Cerebellar cortex (tissue), 1 donor: ENCODE data around the gene GNB1L.

ENCODE experiments used
- DNase-seq: peaks from one replicate; pipeline ENCODE4 v3.0.0-alpha.2; 2015; ENCODE audit warnings: low spot score

GNB1L gene

DNA sequence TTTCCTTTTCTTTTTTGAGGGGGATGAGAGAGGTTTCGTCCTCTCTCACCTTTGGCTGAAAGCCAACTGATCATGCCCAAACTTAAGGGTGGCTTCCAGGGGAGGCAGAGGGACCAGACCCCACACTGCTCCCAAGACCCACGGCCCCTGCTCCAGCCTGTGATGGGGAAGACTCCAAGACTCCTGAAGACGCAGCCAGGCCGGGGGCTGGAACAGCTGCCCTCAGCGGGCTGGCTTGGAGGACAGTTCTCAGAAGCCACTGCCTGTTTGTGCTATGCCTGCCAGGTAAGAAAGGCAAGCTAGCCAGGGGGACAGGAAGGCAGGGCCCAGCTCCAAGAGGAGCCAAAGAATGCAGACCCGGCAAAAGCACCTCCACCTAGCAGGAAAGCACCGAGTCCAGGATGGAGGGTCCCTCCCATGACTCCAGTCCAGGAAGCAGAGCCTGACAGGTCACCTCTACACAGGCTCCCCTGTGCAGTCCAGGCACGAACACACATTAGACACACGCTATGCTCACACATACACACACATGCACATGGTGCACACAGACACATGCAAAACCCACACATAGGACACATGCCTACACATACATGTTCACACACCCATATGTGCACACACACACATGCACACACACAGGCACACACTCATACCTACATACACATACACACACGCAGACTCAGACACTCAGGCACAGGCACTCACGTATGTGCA is 31.3 kb downstream of the GNB1L start:
- no peak for DNase-seq

DNA sequence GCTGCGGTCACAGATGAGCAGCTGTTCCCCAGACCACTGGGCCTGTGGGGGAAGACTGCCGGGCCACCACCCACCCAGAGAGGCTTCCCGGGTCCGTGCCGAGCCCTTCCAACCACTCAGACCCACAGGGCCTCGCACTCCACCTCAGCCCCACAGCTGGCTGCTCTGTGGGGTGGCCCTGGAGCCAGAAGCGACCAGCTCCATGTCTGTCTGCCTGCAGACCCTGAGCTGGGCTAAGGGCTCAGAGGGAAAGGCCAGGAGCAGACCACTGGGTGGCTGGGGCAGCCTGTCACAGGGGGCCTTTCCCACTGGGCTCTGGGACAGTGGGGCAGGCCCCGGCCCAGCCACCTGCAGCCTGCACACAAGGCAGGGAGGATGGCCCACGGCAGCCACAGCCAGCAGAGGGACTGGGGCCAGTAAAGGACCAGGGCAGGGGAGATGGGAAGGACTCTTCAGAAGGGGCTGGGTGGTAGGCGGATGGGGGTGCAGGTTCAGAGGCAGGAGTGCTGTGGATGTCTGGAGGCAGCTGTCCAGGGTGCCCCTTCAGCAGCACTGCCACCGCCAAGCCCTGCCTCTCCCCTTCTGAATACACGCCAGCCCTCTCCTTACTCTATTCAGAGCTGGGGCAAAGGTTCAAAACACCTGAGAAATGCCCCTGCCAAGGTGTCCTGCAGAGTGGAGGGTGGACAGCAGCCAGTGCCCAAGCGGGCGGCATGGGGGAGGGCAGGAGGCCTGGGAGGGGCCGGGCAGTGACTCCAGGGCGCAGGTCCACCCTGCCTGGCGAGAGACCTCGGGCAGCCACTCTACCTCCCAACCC is 32.2 kb downstream of the GNB1L start:
- no peak for DNase-seq

DNA sequence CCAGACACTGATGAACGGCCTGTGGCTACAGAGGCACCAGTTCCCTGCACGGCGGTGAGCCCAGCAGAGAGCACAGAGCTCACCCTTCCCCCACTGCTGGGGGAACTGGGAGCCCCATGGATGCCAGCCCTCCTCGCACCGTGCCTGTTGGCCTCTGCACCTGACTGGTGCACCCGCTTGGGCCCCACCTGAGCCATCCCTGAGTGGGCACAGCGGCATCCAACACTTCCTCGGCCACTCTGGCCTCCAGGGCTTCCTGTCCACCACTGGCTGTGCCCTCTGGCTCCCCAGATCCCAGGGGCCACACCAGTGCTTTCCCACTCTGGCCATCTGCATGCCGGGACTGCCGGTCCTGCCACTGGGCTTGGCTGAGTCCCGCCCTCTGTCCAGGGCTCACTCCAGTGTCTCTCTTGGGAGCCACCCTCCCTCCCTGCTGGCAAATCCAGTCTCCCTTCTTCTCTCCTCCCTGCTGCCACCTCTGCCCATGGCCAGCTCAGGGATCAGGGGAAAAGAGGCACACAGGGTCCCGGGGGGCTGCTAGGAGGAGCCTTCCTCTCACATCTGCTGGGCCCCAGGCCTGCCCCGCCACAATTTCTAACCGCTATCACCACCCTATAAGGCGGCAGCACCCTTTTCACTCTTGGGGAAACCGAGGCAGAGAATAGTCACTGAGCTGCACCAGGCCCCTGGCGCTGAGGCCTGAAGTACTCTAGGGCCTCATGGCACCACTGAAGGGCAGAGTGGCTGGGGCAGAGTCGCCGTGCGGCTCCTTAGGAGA is 33.0 kb downstream of the GNB1L start:
- DNase-seq = no peak

DNA sequence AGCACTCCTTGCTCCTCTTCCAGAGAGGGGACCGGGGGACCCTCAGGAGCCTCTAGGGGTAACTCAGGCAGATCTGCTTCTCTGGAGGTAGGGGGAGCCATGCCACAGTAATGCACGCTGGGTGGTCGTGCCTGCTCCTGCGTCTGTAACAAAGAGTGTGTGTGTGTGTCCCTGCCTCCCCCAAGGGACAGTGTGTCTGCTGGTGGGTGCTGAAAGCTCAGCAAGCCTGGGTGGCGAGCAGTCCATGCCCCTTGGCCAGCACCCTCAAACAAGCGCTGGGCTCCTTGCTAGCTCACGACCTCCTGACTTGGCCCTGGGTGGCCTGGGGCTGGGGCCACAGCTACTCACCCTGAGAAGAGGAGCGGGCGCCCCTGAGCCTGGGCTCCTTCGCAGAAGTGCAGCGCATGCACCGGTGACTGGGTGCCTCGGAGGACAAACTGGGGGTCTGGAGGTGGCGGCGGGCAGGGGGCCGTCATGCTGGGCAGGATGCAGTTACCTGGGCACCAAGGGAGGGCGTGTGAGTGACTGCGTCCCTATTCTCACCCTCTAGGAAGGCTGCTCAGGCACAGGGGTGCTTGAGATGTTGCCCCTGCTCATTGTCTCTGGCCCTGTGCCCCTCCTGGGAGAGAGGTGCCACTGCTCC is 33.7 kb downstream of the GNB1L start:
- DNase-seq = no peak

DNA sequence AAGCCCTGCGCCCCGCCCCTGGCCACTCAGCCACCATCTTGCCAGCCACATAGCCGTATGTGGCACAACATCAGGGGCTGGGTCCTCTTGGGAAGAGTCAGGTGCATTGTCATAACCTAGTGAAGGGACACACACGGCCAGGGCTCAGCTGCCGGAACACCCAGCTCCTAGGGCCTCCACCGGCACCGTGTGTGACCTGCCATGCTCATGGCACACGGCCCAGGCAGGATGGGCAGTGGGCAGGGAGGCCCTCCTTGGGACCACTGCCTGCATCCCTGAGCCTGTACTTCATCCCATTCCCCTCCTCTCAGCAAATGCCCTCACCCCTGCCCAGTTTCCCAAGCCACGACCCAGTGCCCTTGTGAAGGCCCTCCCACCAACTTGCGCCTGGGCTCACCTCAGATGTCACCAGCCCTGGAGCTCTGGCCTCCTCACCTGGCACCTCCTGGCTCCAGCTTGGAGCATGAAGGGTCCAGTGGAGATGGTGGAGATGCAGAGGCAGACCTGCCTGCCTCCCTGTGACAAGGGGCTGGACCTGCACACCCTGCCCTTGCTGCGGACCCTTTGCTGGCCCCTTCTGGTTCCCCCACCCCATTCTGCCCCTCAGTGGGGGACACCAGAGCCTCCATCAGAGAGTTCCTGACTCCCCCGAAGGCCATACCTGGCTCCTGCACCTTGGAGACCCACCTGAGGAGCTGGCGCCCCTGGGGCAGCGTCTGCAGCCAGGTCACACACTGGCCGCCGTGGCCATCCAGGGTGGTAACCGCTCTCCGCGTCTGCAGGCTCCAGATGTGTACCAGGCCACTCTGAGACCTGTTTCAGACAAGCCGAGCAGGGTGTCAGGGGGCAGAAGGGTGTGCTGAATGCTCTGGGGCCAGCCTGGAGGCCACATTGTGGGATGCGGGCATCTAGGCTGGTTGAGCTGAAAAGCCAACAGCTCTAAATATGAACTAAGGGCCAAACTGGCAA is 34.5 kb downstream of the GNB1L start:
- no peak for DNase-seq

DNA sequence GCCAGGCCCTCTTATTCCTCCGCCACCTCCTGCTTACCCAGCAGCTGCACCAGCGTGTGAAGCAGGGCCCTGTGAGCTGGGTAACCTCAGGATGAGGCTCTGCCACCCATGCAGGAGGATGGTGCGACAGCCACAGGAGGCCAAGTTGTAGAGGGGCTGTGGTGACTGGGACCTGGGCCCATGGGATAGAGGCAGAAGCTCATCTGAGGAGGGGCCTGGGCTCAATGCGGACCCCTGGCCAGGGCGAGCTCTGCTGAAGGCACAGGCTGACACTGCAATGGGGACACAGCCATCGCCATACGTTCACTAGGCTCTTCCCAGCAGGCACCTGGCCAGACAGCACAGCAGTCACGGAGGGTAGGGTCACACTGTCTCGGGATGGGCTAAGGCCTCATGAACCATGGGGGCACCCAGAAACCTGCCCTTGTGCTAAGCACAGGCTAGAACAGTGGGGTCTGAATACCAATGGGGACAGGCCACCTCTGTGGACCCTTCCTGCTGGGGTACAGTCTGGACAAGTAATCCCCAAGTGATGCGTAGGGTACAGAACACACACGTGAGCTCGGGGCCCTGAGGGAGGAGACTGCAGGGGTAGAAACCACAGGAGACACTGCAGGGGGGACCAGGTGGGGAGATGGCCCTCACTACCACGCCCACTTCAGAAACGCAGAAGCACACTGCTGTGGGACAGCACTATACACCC is 35.3 kb downstream of the GNB1L start:
- no peak for DNase-seq

DNA sequence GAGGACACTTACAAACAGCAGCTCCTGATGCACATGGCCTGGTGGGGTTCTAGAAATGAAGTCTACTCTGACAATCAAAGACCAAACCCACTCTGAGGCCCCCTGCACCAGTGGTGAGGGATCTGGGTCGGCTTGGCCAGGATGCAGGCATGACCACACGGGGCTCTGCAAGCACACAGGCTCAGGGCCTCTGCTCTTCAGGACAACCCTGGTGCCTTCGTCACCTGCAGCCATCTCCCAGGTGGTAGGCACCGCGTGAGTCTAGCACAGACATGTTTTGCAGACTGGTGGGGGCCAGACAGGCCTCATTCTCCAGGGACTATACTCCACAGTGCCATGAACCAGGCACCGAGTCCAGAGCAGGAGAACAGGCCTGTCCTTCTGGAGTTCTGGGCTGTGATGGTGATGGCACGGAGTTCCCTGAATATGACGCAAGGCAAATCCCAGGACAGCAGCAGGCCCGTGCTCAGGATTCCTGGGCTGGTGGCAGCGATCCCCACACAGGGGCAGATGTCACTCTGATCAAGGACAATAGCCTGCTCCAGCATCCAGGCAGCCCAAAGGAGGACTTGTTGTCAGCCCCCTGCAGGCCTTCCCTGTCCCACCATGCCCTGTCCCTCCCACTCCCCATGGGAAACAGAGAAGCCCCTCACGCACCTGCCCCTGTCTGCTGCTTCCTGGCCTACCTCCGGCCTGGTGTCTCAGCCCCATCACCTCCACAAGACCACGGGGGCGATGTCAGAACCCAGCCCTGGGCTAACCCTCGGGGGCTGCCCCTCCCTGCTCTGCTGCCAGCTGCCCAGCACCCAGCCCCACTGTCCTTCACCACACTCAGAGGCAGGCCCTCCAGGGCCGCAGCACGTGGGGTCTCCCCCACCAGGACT is 36.1 kb downstream of the GNB1L start:
- no peak for DNase-seq

DNA sequence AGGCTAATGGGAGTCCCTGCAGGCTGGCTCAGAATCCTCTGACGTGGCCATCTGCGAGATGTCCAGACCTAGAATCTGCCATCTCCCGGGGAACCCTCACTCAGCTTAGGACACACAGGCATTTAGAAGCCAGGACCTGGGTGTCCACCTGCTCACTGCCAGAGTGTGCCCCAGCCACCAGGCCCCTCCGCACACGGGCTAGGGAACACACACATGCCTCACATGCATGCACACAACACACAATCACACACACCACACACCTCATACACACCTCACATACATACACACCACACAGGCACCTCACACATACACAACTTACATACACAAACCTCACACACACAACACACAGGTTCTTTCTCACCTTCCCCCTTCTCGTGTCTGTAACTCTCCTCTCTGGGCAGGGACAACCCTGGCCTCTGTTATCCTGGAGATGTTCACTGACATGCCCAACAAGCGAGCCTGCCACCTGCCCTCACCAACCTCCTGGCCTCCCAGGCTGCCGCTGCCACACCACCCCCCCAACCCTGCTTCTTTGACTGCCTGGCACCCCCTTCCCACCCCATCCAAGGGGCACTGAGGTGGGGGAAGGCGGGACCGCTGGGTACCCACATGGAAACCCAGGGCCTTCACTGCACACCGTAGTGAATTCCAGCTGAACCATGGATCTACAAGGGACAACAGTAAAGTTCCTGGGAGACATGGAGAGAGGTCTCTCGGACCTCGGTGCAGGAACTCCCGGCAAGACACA is 38.1 kb downstream of the GNB1L start:
- DNase-seq = no peak

DNA sequence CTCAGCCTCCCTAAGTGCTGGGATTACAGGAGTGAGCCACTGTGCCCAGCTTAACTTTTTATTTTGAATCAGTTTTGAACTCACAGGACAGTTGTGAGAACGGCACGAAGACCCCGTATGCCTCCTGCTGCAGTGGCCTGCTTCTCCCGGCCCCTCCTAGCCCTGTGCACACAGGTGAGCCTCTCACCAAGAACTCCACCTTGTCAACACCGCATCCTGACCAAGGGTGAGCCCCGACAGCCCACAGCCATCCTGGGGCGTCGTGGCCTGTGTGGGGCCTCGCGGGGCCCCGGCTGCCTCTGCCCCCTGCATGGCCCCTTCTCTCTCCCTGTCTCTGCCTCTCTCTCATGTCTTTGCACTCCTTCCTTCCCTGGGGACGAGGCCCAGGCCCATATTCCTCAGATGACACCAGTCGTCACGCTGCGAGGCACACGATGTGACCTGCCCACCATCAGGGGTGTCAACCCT is 38.8 kb downstream of the GNB1L start:
- no peak for DNase-seq

DNA sequence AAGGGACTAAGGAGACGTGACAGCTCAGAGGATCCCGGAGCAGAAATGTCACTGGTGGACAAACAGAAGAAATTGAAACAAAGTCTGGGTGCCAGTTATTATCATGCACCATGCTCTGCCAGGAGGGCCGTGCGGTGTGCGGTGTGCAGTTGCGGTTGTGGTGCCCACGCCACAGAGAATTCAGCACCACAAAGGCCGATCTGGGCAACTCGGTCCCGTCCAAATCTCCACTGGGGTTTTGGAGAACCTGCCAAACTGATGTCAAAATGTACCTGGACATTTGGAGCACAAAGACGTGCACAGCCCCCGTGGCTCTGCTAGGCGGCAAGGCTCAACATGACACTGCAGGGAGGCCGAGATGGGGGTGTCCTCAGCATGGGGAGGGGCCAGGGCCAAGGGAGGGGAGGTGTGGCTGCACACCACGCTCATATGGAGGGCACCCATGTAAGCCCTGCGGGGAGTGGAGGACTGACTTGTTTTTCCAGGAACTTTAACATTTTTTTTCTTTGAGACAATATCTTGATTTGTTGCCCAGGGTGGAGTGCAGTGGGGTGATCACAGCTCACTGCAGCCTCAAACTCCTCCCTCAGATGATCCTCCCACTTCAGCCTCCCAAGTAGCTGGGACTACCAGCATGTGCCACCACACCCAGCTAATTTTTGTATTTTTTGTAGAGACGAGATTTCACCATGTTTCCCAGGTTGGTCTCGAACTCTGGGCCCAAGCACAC is 39.4 kb downstream of the GNB1L start:
- no peak for DNase-seq

DNA sequence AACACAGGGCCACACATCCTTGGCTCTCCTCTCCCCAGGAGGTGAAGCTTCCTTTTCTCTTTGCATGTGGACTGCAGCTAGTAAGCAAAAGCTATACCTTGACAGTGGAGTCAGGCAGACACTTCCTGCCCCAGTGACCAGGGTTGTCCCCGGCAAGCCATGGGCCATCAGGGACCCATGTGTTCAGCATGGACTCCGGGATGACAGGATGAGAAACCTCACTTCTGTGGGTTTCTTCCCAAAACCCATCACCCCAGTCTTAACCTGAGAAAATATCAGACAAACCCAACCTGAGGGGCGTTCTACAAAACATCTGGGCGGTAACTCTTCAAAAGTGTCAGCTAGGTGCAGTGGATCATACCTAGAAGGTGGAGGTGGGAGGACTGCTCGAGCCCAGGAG is 40.2 kb downstream of the GNB1L start:
- DNase-seq = no peak

DNA sequence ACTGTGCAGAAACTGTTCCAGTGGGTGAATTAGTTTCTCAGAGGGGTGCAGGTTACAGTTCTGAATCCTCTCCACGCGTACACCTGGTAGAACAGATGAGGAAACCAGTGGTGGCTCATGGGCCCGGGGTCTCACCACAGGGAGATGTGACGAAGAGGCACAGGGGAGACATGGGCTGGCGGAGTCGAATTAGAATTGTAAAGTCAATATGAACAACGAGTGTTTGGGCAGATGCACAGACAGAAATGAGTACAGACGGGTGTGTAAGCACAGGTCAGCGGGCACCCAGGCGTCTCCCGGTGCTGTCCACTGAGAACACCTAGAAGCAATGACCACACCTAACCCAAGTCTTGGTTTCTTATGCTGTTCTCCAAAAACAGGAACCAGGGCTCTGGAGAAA is 41.8 kb downstream of the GNB1L start:
- DNase-seq = no peak

DNA sequence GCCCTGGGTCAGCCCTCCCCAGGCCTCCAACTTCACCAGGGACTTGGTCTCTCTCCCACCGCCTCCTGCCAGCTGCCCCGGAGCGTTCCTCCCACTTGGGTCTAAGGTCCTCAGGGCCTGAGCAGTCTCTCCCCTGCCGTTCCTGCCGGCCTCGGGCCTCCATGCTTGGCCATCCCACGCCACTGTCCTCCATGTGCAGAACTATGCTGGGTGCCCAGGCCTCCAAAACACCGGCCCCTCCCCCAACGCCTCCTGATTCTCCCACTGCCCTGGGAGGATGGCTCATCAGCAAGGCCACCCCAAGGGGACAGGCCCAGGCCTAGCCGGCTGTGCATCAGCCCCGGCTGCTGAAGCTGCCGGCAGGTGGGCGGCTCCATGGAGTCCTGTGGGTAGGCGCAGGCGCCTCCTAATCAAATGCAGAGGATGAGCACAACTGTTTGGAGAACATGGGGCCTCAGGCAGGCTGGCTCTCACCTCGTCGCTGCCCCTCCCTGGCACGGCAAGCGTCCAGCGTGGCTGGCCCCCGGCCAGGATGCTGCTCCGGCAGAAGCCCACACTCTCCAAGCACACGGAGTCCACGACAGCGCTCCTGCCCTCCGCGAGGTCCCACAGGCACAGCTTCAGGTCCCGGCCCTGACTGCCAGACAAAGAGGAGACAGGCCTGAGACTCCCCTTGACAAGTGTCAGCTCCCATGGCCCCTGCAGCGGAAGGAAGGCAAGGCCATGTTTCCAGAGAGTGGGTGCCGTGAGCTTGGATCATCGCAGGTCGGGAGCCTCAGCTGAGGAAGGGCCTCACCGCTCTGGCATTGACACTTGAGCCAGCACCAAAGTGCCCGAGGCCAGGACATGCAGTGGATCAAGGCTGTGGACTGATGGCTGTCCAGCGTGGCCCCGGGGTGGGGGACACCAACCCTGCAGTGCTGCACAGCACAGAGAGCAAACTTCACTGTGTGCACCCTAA is 42.6 kb downstream of the GNB1L start:
- no peak for DNase-seq

DNA sequence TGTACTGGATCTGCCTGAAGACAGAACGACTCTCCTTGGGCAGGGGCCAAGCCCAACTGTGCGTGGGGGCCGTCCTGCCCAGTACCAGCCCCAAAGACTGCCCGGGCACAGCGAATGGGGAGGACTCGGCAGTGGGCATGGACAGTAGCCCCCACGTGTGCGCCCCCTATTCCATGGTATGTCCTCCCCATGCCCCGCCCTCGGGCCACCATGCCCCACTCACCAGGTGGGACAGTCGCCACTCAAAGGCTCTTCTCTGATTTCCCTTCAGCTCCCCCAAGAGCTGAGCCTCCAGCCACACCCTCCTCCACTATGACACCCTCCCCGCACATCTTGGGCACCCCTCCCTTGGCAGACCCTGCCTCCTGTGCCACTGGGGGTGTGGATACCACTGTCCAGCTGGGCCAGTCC is 43.5 kb downstream of the GNB1L start:
- DNase-seq = no peak

DNA sequence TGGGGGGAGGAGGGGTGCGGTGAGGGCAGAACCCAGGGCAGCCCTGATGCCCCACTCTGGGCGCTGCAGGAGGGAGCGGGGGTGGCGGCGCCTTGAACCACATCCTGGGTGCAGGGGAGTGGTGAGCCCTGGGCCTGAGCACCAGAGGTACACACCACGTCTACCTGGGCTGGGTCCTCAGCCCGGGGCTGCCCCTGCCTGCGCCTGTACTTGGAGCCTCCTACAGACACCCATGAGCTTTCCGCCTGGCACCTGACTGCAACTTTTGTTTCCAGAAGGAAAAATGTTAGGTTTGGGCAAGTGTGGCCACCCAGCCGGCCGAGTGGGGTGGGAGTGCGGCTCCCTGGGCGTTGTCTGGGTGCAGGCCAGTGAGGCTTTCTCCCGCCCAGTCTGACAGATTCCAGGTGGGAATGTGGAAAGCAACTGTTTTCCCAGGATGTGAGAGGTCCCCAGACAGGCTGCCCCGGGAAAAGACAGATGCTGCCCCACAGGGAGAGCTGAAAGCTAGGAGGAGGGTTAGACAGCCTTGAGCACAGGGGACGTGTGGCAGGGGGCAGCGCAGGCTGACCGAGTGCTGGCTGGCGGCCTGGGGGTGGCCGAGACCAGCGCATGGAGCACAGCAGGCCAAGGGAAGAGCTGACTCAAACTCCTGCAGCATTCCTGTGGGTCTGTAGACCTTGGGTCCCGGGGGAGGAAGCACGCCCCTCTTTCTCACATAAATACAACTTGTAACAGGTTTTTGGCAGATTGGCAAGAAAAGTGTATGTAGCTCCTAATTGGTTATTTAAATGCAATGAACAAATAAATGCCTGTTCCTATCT is 44.1 kb downstream of the GNB1L start:
- DNase-seq = no peak

DNA sequence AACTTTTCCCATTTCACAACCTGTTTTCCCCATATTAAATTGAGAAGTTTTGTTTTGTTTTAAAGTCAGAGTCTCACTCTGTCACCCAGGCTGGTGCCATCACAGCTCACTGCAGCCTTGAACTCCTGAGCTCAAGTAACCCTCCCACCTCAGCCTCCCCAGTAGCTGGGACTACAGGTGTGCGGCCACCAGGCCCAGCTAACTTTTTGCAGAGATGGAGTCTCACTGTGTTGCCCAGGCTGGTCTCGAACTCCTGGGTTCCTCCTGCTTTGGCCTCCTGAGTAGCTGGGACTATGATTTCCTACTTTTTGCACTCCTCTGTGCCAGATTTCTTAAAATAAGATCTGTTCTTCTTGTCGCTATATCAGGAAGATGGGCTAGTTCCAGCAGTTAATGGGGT is 44.9 kb downstream of the GNB1L start:
- DNase-seq = no peak
